Duodenal mucosa (tissue), 2 donors: ENCODE data around the gene IL1A.

ENCODE experiments used
- H3K27ac ChIP-seq: one replicate; pipeline ENCODE4 v1.7.0; 2013; ENCODE audit warnings: low read depth, low read length
- H3K27me3 ChIP-seq, 2 donors: one replicate each; pipeline ENCODE4 v1.7.0; 2013; ENCODE audit warnings: low read length in 2 of 2, control low read depth in 1 of 2; ENCODE audit not compliant: insufficient read depth in 2 of 2, control insufficient read depth in 1 of 2
- H3K36me3 ChIP-seq, 2 donors: one replicate each; pipeline ENCODE4 v1.7.0; 2013; ENCODE audit warnings: low read length in 2 of 2, control low read depth in 1 of 2; ENCODE audit not compliant: insufficient read depth in 2 of 2, control insufficient read depth in 1 of 2
- H3K4me1 ChIP-seq, 2 donors: one replicate each; pipeline ENCODE4 v1.7.0; 2013; ENCODE audit warnings: low read length in 2 of 2, control low read depth in 1 of 2; ENCODE audit not compliant: insufficient read depth in 2 of 2, control insufficient read depth in 1 of 2
- H3K4me3 ChIP-seq, 2 donors: one replicate each; pipeline ENCODE4 v1.7.0; 2013; ENCODE audit warnings: low read length in 2 of 2, low read depth in 1 of 2
- H3K9ac ChIP-seq, 2 donors: one replicate each; pipeline ENCODE4 v1.7.0; 2013; ENCODE audit warnings: low read length in 2 of 2, low read depth in 1 of 2
- H3K9me3 ChIP-seq, 2 donors: one replicate each; pipeline ENCODE4 v1.7.0; 2013; ENCODE audit warnings: low read length in 2 of 2, control low read depth in 1 of 2; ENCODE audit not compliant: control insufficient read depth in 1 of 2

The IL1A gene

GRCh38 chr2:112818094-112818902 lies 34.0 kb upstream of the IL1A start:
- H3K27ac ChIP-seq, result no peak overlapping the region
- no peaks in the 10 kb centered on the region for H3K36me3 ChIP-seq
- no peak overlapping the region for H3K4me3 ChIP-seq
- H3K4me1 ChIP-seq, result peaks cover 0 to 10% of the 10 kb centered on the region in 2 donors
- H3K9me3 ChIP-seq, result no peaks in the 10 kb centered on the region
- H3K9ac ChIP-seq, result no peak overlapping the region
- no peaks in the 10 kb centered on the region for H3K27me3 ChIP-seq

GRCh38 chr2:112817082-112817689 lies 32.9 kb upstream of the IL1A start:
- Histone ChIP-seq H3K27me3 (no peaks in the 10 kb centered on the region), H3K27ac (no peak overlapping the region), H3K36me3 (no peaks in the 10 kb centered on the region), H3K4me1 (peaks cover 4 to 18% of the 10 kb centered on the region in 2 donors), H3K9me3 (no peaks in the 10 kb centered on the region), H3K4me3 (no peak overlapping the region), H3K9ac (no peak overlapping the region)

- Histone ChIP-seq H3K9me3 (no peaks in the 10 kb centered on the region), H3K9ac (no peak overlapping the region), H3K27ac (no peak overlapping the region), H3K4me3 (no peak overlapping the region), H3K36me3 (no peaks in the 10 kb centered on the region), H3K4me1 (peaks cover 12 to 16% of the 10 kb centered on the region in 2 donors), H3K27me3 (no peaks in the 10 kb centered on the region)
Observed at GRCh38 chr2:112814278-112814677, 30.0 kb upstream of the IL1A start.

- Histone ChIP-seq H3K4me3 (no peak overlapping the region), H3K4me1 (peaks cover 12 to 16% of the 10 kb centered on the region in 2 donors), H3K27me3 (no peaks in the 10 kb centered on the region), H3K9ac (no peak overlapping the region), H3K9me3 (no peaks in the 10 kb centered on the region), H3K27ac (no peak overlapping the region), H3K36me3 (no peaks in the 10 kb centered on the region)
Observed at GRCh38 chr2:112813280-112813966, 29.1 kb upstream of the IL1A start.

- H3K27ac ChIP-seq, result no peak overlapping the region
- H3K9me3 ChIP-seq, result no peaks in the 10 kb centered on the region
- no peak overlapping the region for H3K4me3 ChIP-seq
- H3K9ac ChIP-seq, result no peak overlapping the region
- H3K27me3 ChIP-seq, result no peaks in the 10 kb centered on the region
- H3K4me1 ChIP-seq, result peaks cover 12 to 16% of the 10 kb centered on the region in 2 donors
- H3K36me3 ChIP-seq, result no peaks in the 10 kb centered on the region
Observed at GRCh38 chr2:112812318-112813267, 28.3 kb upstream of the IL1A start.

- Histone ChIP-seq H3K9me3 (no peaks in the 10 kb centered on the region), H3K9ac (no peak overlapping the region), H3K4me1 (peaks cover 12 to 16% of the 10 kb centered on the region in 2 donors), H3K27ac (no peak overlapping the region), H3K27me3 (no peaks in the 10 kb centered on the region), H3K36me3 (no peaks in the 10 kb centered on the region), H3K4me3 (no peak overlapping the region)
Observed at GRCh38 chr2:112811841-112812306, 27.6 kb upstream of the IL1A start.

GRCh38 chr2:112811276-112811831 lies 27.1 kb upstream of the IL1A start:
- H3K36me3 ChIP-seq, result no peaks in the 10 kb centered on the region
- no peaks in the 10 kb centered on the region for H3K9me3 ChIP-seq
- no peaks in the 10 kb centered on the region for H3K27me3 ChIP-seq
- no peak overlapping the region for H3K9ac ChIP-seq
- peaks cover 12 to 16% of the 10 kb centered on the region in 2 donors for H3K4me1 ChIP-seq
- no peak overlapping the region for H3K27ac ChIP-seq
- no peak overlapping the region for H3K4me3 ChIP-seq

- Histone ChIP-seq H3K27me3 (no peaks in the 10 kb centered on the region), H3K36me3 (no peaks in the 10 kb centered on the region), H3K27ac (no peak overlapping the region), H3K9me3 (no peaks in the 10 kb centered on the region), H3K9ac (no peak overlapping the region), H3K4me1 (peaks cover 12 to 16% of the 10 kb centered on the region in 2 donors), H3K4me3 (no peak overlapping the region)
Observed at GRCh38 chr2:112809112-112809511, 24.8 kb upstream of the IL1A start.

- Histone ChIP-seq H3K9me3 (no peaks in the 10 kb centered on the region), H3K27ac (no peak overlapping the region)
Observed at GRCh38 chr2:112807233-112807807, 23.0 kb upstream of the IL1A start.

More at GRCh38 chr2:112807233-112807807, 23.0 kb upstream of the IL1A start:
- Histone ChIP-seq H3K4me1 (peaks cover 10% of the 10 kb centered on the region in 2 donors), H3K9ac (no peak overlapping the region), H3K36me3 (no peaks in the 10 kb centered on the region), H3K4me3 (no peak overlapping the region), H3K27me3 (no peaks in the 10 kb centered on the region)
